Eye (tissue), 1 donor: ENCODE data around the gene EML6.
"Not testable (repeated sequence)": the region's sequence is repeated elsewhere in the genome, so short reads cannot be mapped to it uniquely, and the experiment has no call there.

ENCODE experiments used
- DNase-seq: peaks from one replicate; pipeline ENCODE4 v3.0.0-alpha.2; 2015

EML6 gene

DNA sequence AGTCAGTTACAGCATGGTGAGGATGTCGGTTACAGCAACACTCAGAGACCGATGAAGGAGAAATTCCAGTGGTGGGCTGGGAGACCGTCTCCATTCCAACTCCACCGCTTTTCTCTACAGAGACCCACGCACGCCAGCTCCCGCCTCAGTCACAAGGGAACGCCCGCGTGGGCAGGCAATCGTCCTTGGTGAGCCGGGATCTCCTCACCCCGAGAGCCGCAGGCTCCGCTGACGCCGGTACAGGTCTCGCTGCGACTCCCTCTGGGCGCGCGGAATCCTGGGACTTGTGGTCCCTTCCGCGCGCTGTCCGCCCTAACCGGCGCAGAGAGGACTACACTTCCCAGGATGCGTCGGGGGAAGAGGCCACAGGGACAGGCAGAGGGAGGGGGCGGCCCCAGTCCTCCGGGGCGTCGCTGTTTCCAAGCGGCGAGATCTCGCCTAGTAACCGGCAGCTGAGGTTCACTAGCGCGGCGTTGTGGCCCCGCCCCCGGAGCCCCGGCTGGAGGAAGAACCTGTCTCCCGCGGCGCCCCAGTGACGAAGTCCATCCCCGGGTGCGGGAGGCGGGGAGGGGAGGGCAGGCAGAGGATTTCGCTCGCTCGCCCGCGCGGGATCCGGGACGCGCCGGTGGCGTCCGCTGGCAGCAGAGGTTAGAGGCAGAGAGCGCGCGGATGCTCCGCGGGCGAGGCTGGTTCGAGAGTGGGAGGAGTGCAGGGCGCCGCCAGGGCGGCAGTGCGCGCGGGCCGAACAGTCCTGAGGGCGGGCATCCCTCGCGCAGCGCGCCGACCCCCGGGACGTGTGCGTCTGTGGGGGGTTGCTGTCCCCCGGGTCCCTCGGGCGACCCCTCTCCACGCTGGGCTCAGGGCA is at the start of gene EML6:
EML6 (plus strand) TSS at position 532 of the 865 bp plus-strand sequence. CDS start 1,400 bp downstream, outside the sequence.
- peak; percentile 99 for DNase-seq

DNA sequence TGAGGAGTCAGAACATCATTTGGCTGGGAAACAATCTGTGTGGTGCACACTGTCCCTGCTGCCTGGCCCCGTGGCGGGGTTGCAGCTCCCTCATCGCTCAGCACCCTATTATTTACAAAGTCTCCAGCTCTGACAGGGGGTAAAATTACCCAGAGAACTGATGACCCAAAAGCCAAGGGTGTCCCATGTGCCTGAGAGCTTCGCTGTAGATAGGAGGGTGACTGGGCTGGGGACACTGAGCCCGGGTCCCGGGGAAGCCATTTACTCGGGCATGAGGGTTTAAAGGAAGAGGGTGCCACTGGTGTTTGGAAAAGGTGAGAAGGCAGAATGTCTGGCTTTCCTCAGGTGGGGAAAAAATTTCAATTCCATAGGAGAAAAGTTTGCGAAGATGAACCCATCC is 48.2 kb upstream of the EML6 start:
- no peak for DNase-seq

DNA sequence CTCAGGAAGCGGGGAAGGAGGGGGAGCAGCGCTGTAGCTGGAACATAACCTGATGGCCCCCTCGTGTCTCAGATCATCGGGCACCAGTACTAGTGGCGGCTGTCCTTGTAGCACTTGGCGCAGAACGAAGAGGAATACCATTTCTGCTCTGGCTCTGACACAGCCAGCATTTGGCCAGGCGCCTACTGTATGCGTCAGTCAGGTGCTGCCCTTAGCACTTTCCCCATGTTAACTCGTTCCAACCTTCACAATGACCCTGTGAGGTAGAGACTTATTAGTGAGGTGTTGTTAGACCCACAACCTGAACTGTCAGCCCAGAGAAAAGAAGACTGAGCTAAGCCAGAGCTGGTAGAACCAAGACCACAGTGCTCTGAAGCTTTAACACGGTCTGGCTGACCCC is 47.7 kb upstream of the EML6 start:
- no peak for DNase-seq

DNA sequence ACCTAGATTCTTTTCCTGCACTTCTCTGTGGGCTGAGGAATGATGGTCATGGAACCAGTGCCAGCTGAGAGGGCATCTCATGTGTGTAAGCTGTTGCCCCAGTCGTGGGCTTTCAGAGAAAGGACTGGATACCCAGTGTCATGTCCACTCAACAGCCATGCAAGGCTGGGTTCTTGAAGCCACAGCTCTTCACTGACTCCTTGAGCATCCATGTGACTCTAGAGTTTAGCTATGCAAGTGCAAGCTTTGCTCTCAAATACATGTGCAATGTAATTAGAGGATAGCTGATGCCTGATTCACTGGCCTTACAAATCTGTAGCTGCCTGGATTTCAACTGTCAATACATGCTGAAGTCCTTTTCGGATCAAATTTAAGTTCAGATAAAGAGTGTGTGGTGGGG is 46.8 kb upstream of the EML6 start:
- DNase-seq: no peak

DNA sequence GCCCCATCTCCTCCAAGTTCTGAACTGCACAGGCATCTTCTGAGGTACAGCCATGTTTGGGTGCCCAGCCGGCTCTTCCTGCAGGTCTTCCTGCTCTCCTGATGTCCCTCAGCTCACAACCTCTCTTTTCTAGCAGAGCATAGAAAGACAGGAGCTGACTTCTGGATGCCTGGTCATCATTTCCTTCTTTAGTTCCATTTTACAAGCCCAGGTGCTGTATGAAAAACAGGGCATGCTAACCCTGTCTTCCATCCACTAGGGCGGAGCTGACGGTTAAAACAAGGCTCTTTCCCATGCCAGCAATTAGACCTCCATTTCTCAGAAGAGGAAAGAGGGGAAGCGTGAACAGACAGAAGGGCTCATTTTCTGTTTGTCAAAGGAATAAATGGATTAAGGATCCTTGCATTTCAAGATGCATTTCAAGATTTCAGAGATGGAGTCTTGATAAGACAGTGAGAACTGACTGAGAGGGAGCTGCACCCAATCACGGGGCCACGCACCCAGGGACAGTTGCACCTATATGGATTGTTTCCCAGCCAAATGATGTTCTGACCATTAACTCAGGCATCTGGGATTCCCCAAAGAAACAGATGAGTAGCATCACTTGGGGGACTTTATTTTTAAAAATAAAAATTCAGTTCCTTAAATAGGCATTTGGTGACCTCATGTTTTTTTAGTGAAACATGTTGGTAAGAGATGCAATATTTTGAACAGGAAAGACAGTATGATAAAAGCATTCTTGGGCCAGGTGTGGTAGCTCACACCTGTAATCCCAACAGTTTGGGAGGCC is 45.8 kb upstream of the EML6 start:
- no peak for DNase-seq

DNA sequence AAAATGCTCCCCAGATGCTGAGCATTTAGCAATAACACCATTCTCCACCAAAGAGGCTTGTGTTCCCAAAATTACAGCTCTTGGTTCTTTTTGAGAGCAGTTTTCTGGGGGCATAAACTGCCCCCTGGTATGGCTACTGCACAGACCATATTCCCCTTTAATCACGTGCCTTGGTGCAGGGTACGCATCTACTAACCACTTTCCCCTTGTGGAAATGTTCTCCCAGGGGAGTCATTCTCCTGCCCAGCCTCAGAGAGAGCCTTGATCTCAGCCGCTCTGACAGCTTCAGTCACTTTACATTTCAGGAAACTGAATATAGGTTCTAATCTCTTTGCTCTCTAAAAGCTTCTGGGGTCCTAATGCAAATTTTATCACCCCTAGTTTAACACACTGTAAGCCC is 44.7 kb upstream of the EML6 start:
- no peak for DNase-seq

DNA sequence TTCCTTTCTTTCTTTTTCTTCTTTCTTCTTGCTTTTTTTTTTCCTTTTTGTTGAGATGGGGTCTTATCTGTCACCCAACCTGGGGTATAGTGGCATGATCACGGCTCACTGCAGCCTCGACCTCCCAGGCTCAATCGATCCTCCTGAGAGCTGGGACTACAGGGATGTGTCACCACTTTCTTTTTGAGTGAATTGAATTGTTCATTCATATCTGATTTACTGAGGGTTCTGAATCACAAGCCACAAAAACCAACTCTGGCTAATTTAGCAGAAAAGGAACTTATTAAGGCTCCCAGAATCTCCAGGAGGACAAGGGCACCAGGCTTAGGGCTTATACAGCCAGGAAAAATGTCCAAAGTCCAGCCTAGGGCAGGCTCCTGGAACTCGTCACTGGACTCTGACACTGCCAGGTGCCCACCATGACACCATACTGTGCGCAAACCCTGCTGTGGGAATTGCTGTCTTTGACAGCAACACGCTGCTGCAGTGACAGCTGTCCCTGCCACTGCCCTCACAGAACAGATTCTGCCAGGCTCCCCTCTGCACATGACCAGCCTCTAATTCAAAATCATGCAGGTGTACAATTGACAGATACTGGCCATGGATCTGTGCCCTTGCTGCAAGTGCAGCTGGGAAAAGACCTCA is 42.9 kb upstream of the EML6 start:
- no peak for DNase-seq

DNA sequence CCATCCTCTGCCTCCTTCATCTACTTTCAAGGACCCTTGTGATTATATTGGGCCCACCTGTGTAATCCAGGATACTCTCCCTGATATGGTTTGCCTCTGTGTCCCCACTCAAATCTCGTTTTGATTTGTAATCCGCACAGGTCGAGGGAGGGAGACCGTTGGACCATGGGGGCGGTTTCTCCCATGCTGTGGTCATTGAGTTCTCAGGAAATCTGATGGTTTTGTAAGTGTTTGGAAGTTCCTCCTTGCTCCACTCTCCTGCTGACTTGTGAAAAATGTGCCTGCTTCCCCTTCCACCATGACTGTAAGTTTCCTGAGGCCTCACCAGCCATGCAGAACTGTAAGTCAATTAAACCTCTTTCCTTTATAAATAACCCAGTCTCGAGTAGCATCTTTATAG is 42.0 kb upstream of the EML6 start:
- DNase-seq: no peak

DNA sequence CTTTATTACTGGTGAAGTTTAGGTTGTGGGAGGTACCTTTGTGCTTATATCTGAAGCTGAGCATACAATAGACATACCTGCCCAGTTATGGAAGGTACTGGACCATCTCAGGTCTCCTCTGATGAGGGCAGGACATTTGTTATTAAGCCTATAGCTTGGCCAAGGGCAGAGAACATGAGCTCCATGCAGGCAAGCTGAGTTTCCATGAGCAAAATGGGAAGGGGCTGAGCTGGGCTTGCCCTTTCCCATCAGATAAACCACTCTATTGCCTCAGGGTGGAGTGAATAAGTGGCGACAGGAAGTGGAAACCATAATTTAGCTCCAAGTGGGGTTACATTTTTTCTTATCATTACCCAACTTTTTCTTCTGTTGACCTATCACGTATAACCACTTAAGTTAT is 39.9 kb upstream of the EML6 start:
- no peak for DNase-seq

DNA sequence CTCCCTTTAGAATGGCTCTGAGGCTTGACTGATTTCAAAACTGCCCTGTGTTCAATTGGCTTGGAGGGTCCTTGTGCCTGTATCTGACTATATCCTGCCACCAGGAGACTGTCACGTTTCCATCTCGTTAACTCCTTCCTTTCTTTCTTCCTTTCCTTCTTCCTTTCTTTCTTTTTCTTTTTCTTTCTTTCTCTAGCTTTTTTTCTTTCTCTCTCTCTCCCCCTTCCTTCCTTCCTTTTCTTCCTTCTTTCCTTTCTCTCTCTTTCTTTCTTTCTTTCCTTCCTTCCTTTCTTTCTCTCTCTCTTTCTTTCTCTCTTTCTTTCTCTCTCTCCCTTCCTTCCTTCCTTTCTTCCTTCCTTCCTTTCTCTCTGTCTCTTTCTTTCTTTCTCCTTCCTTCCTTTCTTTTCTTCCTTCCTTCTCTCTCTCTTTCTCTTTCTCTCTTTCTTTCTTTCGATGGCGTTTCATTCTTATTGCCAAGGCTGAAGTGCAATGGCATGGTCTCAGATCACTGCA is 38.1 kb upstream of the EML6 start:
- DNase-seq: no peak

DNA sequence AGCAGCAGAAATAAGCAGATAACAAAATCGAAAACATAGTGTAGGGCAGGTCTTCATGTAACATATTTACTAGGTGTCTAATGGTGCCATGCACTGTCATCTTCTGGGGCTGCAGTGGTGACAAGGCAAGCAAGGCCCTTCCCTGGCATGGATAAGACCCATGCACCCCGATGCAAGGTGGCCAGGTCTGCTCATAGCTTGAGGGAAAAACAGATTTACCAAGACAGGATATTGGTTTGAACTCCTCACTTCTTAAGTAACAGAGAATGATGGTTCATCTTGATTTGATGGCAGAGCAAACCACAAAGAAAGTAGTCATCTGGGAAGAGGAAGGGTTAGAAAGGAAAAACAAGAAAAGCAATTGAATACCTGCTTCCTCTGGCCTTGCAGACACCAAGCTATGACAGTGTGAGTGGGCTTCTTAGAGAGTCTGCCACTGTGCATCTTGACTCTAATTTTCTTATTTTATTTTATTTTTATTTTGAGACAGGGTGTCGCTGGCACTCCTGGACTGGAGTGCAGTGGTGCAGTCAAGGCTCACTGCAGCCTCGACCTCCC is 35.8 kb upstream of the EML6 start:
- no peak for DNase-seq

DNA sequence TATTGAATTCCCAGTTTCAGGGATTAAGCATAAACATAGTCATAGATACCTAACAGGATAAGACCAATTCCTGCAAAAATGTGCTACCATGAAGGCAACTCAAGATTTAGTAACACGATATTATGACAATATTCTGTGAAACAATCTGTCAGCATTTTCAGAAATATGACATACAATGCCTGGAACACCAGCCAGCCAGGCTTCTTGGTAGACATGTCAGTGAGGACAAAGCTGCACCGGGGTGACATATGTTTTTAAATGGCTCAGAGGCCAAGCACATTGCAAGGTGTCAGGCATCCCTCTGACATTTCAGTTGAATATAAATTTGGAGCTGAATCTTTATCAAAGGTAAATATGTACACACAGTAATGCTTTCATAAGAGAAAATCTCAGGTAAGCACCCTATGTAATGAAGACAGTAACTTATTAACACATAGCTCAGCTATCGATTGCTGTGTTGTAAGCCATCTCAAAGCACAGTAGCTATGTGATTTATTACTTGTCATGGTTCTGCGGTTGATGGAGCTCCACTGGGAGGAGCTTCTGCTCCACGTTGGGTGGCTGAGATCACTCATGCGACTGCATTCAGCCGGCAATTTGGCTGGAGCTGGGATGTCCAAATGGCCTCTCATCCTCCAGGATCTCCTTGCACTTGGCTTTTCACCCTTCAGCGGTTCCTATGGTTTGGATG is 31.9 kb upstream of the EML6 start:
- no peak for DNase-seq

DNA sequence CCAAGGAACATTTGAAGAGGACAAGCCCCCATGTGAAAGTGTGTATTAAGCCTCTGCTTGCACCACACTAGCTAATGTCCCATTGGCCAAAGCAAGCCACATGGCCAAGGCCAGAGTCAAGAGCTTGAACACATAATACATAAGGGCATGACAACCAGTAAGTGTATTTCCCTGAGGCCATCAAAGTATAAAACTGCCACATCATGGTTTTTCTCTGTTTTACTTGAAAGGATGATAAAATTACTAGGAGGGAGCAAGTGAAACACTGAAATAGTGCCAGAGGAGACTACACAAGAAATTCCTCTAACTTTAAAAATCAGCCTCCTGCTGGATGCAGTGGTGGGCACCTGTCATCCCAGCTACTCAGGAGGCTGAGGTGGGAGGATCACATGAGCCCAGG is 30.9 kb upstream of the EML6 start:
- no peak for DNase-seq

DNA sequence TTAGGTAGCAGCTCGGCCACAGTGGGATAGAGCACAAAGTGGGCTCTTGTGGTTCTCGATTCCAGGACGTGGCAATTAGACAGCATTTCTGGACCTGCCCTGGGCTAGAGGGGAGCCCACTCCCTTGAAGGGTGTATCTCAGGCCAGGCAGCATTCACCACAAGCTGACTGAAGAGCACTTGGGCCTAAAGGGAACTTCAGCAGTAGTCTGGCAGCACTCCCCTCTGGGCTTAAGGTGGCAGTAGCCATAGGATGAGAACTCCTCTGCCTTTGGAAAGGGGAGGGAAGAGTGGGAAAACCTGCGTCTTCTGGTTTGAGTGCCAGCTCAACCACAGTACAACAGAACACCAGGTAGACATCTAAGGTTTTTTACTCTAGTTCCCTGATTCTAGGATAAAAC is 28.1 kb upstream of the EML6 start:
- no peak for DNase-seq

DNA sequence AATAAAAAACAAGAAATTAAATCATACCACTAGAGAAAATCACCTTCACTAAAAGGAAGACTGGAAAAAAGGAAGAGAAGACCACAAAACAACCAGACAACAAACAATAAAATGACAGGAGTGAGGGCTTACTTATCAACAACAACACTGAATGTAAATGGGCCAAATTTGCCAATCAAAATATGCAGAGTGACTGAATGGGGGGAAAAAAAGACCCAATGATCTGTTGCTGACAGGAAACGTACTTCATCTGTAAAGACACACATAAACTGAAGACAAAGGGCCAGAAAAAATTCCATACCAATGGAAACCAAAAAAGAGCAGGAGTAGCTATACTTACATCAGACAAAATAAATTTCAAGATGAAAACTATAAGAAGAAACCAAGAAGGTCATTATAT is 25.5 kb upstream of the EML6 start:
- DNase-seq: no peak

DNA sequence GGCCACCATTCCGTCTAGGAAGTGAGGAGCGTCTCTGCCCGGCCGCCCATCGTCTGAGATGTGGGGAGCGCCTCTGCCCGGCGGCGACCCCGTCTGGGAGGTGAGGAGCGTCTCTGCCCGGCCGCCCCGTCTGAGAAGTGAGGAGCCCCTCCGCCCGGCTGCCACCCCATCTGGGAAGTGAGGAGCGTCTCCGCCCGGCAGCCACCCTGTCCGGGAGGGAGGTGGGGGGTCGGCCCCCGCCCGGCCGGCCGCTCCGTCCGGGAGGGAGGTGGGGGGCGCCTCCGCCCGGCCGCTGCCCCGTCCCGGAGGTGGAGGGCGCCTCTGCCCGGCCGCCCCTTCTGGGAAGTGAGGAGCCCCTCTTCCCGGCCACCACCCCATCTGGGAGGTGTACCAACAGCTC is 24.5 kb upstream of the EML6 start:
- DNase-seq: not testable (repeated sequence)

DNA sequence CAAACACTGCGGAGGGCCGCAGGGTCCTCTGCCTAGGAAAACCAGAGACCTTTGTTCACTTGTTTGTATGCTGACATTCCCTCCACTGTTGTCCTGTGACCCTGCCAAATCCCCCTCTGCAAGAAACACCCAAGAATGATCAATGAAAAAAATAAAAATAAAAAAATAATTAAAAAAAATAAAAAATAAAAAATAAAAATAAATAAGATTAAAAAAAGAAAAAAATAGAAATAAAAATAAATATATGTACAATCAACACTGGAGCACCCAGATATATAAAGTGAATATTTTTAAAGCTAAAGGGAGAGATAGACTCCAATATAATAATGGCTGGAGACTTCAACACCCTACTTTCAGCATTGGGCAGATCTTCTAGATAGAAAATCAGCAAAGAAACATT is 23.8 kb upstream of the EML6 start:
- no peak for DNase-seq

DNA sequence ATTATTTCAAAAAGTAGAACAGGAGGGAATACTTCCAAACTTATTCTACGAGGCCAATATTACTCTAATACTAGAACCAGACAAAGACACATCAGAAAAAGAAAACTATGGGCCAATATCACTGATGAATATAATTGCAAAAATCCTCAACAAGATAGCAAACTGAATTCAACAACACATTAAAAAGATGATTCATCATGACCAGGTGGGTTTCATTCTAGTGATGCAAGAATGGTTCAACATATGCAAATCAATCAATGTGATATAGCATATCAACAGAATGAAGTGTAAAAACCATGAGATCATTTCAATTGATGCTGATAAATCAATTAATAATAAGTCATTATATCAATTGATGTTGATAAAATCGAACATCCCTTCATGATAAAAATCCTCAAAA is 22.4 kb upstream of the EML6 start:
- DNase-seq: no peak

DNA sequence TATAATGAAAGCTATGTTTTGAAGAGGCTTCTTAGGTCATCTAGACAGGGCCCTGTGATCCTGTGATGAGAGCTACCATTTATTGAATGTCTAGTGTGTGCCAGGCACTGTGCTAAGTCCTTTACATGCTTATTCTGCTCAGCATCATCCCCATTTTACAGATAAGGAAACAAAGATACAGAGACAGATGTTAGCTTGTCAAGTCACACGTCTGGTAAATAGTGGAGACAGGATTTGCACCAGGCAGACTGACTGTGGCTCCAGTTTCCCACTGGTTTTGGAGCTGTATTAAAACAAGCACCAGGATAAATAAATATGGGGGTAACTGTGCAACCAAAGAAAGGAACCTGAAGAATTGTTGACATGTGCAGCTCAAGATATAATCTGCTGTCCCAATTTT is 19.2 kb upstream of the EML6 start:
- DNase-seq: no peak

DNA sequence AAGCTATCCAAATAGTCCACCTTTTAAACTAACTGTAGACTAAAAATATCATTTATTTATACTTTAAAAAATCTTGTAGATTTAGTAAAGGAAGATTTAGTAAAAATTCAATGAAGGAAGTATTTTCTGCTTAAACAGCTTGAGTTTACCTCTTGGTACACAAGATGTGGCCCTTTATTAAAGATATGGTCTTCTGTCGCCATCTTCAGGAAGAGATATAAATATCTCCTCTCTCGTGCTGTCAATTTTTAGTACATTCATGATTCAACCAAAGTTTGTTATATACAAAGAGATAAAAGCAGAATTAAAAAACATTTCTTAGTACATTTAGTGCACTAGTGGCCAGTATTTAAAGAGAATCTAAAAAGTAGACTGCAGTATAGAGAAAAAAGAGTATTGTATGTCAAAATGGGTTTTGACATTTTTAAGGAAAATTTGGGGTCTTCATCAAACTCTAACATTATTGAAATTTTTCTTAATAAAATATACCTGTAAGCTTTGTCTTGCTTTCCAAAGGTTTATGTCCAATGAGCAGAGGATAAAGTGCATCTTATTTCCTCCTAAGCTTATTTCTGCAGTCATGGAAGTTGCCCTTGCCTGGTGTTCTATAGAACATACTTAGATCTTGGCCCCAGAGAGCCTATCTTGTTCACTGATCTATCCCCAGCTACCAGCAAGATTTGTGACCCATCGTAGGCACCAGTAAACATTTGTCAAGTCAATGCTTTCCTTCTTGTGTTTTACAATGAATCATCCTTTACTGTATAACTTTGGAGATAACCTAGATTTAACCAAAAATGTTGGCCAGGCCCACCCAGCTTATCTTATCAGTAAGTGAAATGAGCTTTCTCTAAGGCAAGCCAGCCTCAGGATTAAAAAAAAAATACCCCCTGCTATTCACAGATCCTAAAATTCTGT is 18.5 kb upstream of the EML6 start:
- peak; percentile 88 for DNase-seq

DNA sequence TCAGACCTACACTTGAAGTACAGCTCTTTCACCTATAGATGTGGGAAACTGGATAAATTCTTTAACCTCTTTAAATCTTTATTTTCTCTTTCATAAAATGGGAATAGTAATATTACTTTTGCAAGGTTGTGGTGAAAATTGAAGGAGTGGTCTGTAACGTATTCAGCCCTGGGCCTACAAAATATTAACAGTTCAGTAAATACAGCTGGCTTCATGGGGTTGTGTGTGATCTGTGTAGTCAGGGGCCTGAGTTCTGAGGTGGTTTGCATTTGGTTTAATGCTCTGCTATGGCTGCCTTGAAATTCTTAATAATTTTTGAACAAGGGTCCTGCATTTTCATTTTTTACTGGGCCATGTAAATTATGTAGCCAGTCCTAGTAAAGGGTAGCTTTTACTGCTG is 16.8 kb upstream of the EML6 start:
- no peak for DNase-seq
